CD4-positive, alpha-beta T cell (primary cell): ENCODE data around the gene ELOVL4. TPM values are rescaled to one million over a fixed set of nuclear protein-coding genes. Genes with fewer than 3 reads are reported as not detected.

Source experiments
- ATAC-seq: fragments of 200-7000 bp; cut with Tn5 transposase; one replicate; pipeline ENCODE4 v1.10.0; 2022; ENCODE audit warnings: mild to moderate bottlenecking; ENCODE audit not compliant: poor library complexity
- CTCF ChIA-PET: fragments of 350-600 bp; sonication (Branson Sonifier 250); formaldehyde crosslinking; loops from one replicate; lab custom pipeline; 2021; ENCODE audit warnings: antibody characterized with exemption, inconsistent platforms; lab: Charles Lee
- POLR2A ChIA-PET: fragments of 350-600 bp; sonication (Branson Sonifier 250); formaldehyde crosslinking; loops from one replicate; lab custom pipeline; 2021; ENCODE audit warnings: antibody characterized with exemption, inconsistent platforms; lab: Charles Lee
- DNase-seq, 14 experiments: peaks; one replicate each; pipeline ENCODE4 v3.0.0-alpha.2; 2013 to 2020; ENCODE audit warnings: mixed read lengths in 2 of 14
- H3K27ac ChIP-seq, 2 donors: one replicate each; pipeline versions ENCODE4 v1.5.1 to v1.7.0; 2013; ENCODE audit warnings: low read length in 2 of 2, low read depth in 1 of 2, mild to moderate bottlenecking in 1 of 2
- H3K27me3 ChIP-seq, 2 experiments: 1 replicate in 1 of 2; 2 replicates in 1 of 2; pipeline versions ENCODE4 v1.6.1 to v1.7.0; 2013; ENCODE audit warnings: low read length in 2 of 2, control low read depth in 1 of 2, mild to moderate bottlenecking in 1 of 2, moderate library complexity in 1 of 2; ENCODE audit not compliant: insufficient read depth in 2 of 2, control insufficient read depth in 1 of 2
- H3K36me3 ChIP-seq: one replicate; pipeline ENCODE4 v1.6.1; 2013; ENCODE audit warnings: low read length, control low read depth; ENCODE audit not compliant: insufficient read depth
- H3K4me1 ChIP-seq: one replicate; pipeline ENCODE4 v1.6.1; 2013; ENCODE audit warnings: low read length, control low read depth; ENCODE audit not compliant: insufficient read depth
- H3K4me3 ChIP-seq: one replicate; pipeline ENCODE4 v1.5.1; 2013; ENCODE audit warnings: mild to moderate bottlenecking, low read length, moderate library complexity
- H3K9me3 ChIP-seq, 2 experiments: 1 replicate in 1 of 2; 2 replicates in 1 of 2; pipeline versions ENCODE4 v1.6.1 to v1.7.0; 2013; ENCODE audit warnings: low read length in 2 of 2, mild to moderate bottlenecking in 2 of 2, control low read depth in 1 of 2, moderate library complexity in 1 of 2; ENCODE audit not compliant: control insufficient read depth in 1 of 2, insufficient read depth in 1 of 2
- H3K27ac Mint-ChIP-seq: one replicate; pipeline ENCODE4 v1.8.0; 2020; ENCODE audit warnings: mixed read lengths
- H3K27me3 Mint-ChIP-seq: one replicate; pipeline ENCODE4 v1.8.0; 2021; ENCODE audit warnings: mixed read lengths
- H3K36me3 Mint-ChIP-seq: one replicate; pipeline ENCODE4 v1.8.0; 2021; ENCODE audit warnings: low read depth, mixed read lengths
- H3K4me1 Mint-ChIP-seq: one replicate; pipeline ENCODE4 v1.8.0; 2021; ENCODE audit warnings: low read depth, mixed read lengths
- H3K4me3 Mint-ChIP-seq: one replicate; pipeline ENCODE4 v1.8.0; 2020; ENCODE audit warnings: mild to moderate bottlenecking, mixed read lengths
- H3K9me3 Mint-ChIP-seq: one replicate; pipeline ENCODE4 v1.8.0; 2020; ENCODE audit warnings: mixed read lengths
- intact Hi-C, 2 experiments: fragments of 100-400 bp; cut with DNase I in 1 of 2; cut with micrococcal nuclease in 1 of 2; formaldehyde crosslinking; loops; one replicate each; pipeline versions ENCODE4 v1.15.1 to v1.9.0; 2023 to 2025; cut with DNase I, micrococcal nuclease
- polyA plus RNA-seq, 2 donors: library from polyadenylated mRNA; unstranded; fragments of 120-200 nt; gene quantifications; one replicate each; pipeline ENCODE4 v1.2.1, GENCODE V29; 2013
- total RNA-seq, 174 experiments: library from RNA in 2 of 174; stranded (reverse) in 2 of 174; gene quantifications; one replicate each; pipeline ENCODE4 v1.2.3 and lab custom pipeline; 2021 to 2026
- TF ChIP-seq, protein P1 (sequence below): fragments of 200-600 bp; IDR thresholded peaks from one replicate; pipeline ENCODE4 v1.8.0; 2022; ENCODE audit warnings: antibody characterized with exemption, mild to moderate bottlenecking

The ELOVL4 gene
- total RNA-seq (1 to 10 TPM in 1 of 2 experiments, under 1 TPM in 1; 0.84 to 1.0 TPM), total RNA-seq (lab: John Stamatoyannopoulos, UW) (0.70 to 10.0 (median 3.4) reads per million in 172 experiments)
- 3.5 TPM for polyA plus RNA-seq (2013, experiment 1 of 2)
- 3.3 TPM for polyA plus RNA-seq (2013, experiment 2 of 2)

DNA sequence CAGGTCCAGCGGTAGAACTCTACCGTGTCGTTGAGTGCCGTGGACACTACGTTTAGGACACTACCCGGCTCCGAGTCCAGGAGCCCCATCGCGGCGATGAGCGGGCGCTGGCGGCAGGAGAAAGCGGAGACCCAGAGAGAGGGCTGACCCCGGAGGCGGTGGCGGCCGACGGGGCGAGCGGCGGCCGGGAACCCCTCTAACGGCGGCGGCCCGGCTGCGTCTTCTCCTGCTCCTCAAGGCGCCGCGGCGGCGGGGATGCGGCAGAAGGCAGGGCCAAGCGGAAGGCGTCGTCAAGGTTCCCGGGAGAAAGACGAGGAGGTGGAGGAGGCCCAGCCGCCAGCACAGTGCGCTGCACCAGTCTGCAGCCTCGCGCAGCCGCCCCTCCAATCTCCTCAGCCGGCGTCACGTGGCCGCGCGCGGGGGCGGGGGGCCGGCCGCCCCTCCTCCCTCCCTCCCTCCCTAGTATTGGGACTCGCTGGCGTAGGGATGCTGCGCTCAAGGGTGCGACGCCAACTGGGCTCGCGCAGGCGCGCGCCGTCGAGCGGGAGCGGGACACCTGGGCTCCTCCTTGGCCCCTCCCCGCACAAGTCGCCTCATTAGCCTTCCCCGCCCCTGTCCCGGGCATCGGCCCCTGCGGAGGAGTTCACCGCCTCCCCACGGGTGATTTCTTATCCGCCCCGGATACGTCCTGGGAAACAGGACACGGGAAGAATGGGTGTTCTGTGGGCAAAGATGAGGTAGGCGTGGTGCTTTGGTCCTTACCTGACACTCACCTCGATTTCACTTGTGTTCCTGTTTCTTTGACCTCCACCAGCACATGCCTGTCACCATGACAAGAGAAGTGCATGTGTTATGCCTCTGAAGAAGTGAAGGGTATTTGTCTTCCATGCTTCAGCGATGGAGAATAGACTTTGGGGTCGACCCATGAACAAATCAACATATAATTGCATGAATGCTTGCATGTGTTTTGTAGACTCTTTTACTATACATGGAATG is at the start of gene ELOVL4:
TSS of gene ELOVL4 (minus strand) at position 363 of the 996 bp plus-strand sequence. CDS start at position 89, 274 bp downstream.
- Histone ChIP-seq H3K9me3 (no peaks in the 10 kb centered on the region), H3K27ac (peak within 1 kb of the TSS in 1 of 2 donors; percentile 10), H3K4me1 (peaks cover 25% of the 10 kb centered on the region), H3K27me3 (peaks cover 12 to 35% of the 10 kb centered on the region in 2 experiments), H3K36me3 (no peaks in the 10 kb centered on the region), H3K4me3 (peak within 1 kb of the TSS; percentile 64)
- TF ChIP-seq, protein P1, sequence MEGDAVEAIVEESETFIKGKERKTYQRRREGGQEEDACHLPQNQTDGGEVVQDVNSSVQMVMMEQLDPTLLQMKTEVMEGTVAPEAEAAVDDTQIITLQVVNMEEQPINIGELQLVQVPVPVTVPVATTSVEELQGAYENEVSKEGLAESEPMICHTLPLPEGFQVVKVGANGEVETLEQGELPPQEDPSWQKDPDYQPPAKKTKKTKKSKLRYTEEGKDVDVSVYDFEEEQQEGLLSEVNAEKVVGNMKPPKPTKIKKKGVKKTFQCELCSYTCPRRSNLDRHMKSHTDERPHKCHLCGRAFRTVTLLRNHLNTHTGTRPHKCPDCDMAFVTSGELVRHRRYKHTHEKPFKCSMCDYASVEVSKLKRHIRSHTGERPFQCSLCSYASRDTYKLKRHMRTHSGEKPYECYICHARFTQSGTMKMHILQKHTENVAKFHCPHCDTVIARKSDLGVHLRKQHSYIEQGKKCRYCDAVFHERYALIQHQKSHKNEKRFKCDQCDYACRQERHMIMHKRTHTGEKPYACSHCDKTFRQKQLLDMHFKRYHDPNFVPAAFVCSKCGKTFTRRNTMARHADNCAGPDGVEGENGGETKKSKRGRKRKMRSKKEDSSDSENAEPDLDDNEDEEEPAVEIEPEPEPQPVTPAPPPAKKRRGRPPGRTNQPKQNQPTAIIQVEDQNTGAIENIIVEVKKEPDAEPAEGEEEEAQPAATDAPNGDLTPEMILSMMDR: no peak
- ChIA-PET CTCF (interaction anchor here (1.0 to 1.4 kb wide), 2 partner anchors 22 to 79 kb away, joined by 3 to 4 read pairs; no protein-coding TSS in a partner anchor), POLR2A (interaction anchor here (1.5 to 2.4 kb wide), 2 partner anchors 57 to 158 kb away, joined by 9 to 16 read pairs; partner anchors contain the start of genes BCKDHB and TTK)
- ATAC-seq: peak; percentile 54
- Mint-ChIP-seq H3K4me1 (peaks cover 29% of the 10 kb centered on the region), H3K36me3 (no peaks in the 10 kb centered on the region), H3K9me3 (no peaks in the 10 kb centered on the region), H3K4me3 (peak within 1 kb of the TSS; percentile 84), H3K27me3 (peaks cover 39% of the 10 kb centered on the region), H3K27ac (peak within 1 kb of the TSS; percentile 45)
- intact Hi-C loops: loop anchor here (2.0 kb wide), 3 partner anchors 57 to 1805 kb away; partner anchors contain the start of genes TENT5A (in 1 of the 2) and TTK (in 1 of the 2)
- peak in 13 of 14 experiments; percentile 18 to 85 (median 37) for DNase-seq

DNA sequence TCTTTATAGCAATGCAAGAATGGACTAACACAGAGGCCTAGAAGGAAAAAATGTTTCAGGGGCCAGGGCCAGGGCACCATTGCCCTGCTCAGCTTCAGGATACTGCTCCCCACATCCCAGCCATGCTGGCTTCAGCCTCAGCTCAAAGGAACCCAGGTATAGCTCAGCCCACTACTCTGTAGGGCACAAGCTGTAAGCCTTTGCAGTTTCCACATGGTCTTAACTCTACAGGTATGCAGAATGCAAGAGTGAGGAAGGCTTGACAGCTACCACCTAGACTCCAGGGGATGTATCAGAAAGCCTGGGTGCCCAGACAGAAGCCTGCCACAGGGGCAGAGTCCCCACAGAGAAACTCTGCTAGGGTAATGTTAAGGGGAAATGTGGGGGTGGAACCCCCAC is 46.6 kb upstream of the ELOVL4 start:
- H3K4me3 ChIP-seq: no peak overlapping the region
- H3K9me3 Mint-ChIP-seq: peaks cover 2% of the 10 kb centered on the region
- CTCF ChIA-PET: no interaction called here
- H3K4me1 Mint-ChIP-seq: no peaks in the 10 kb centered on the region
- H3K36me3 ChIP-seq: no peaks in the 10 kb centered on the region
- no peak overlapping the region for H3K27ac Mint-ChIP-seq
- no peaks in the 10 kb centered on the region for H3K9me3 ChIP-seq
- ATAC-seq (no peak), DNase-seq (no peak)
- H3K4me3 Mint-ChIP-seq: no peak overlapping the region
- H3K27me3 Mint-ChIP-seq: no peaks in the 10 kb centered on the region
- TF ChIP-seq, protein P1: no peak
- POLR2A ChIA-PET: interaction anchor here (1.1 kb wide), 1 partner anchor 10 kb away, joined by 3 read pairs; no protein-coding TSS in a partner anchor
- no peaks in the 10 kb centered on the region for H3K27me3 ChIP-seq
- no peaks in the 10 kb centered on the region for H3K4me1 ChIP-seq
- intact Hi-C loops: no loop called here
- H3K36me3 Mint-ChIP-seq: no peaks in the 10 kb centered on the region
- H3K27ac ChIP-seq: no peak overlapping the region
